GM10847 (cell line): ENCODE data around the gene S100A3.

Source experiments
- POLR2A ChIP-seq: IDR thresholded peaks from 2 replicates; pipeline ENCODE4 v1.6.1; 2011; ENCODE audit not compliant: insufficient read length; ENCODE audit errors: extremely low read depth

Gene S100A3

DNA sequence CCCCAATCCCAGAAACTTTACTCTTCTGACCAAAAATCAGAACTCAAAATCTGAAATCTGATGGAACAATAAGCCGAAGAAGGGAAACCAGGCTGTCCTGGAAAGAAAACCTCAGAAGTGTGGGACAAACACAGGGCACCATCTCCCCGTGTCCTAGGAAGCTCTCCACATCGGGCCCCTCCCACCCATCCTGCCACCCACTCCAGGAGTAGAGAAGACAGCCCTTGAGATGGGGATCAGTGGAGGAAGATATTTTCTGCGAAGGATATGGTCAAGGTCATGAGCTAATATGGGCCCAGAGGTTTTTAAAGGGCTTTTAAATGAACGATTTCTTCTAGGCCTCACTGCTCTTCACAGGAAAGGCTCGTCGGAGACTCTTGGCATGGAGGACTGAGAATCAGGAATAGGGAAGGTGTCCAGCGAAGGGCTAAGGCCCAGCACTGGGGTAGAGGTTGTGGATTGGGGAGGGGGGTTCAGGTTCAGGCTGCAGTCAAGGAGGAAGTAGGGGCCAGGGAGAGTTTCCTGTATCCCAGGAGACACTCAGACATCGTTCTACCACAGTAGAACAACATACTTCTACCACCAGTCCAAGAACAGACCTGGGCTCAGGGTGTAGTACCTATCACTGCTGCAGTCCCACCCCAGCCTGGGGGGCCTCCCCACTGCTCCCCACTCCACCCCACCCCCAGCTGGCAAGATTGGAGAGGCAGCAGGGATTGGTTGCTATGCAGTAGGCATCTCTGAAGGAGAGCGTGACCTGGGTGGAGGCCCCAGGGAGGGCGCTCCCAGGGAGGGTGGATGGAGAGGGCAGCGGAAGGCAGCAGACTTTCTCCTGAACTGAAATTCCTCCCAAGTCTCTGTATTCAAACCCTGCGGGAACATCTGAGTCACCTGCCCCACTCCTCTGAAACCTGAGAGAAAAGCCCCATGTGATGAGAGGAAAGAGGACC is 7.1 kb downstream of the S100A3 start:
- no peak for TF ChIP-seq POLR2A

DNA sequence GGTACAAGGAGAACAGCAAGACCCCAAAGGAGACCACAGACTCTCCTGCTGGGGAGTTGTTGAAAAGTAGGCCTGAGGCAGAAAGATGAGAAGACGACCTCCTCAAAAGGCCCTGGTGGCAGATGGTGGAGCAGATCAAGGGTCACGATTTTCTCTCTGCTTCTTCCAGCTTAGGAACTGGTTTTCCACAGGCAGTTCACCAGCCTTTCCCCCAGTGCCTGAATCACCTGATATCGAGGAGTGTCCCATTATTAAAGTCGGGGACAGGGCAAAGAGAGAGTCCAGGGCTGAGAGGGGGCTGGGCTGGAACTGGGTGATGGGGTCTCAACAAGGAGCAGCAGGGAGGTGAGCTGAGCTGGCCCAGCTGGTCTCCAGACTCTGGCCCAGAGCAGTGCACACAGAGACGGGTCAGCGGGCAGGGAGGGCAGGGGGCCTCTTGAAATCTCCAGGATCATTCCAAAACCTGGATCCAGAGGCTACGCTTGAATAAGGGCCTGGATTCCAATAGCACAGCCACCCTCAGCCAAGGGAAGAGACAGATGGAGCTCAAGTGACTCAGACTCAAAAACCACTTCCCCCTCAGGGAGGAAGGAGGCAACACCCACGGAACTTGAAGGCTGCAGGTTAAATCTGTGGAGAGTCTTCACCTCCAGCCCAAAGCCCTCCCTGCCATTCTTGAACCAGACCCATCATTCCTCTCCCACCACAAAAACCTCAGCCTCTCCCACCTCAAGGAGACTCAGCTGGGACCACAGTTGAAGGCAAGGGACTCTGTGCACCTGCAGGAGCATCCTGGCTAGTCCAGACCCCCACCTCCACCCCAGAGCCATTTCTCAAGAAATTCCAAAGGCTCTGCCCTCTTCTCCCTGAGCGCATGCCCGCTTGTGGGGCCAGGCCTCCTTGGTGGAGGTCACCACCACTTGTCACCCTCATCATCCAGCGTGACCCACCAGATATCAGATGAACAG is 8.4 kb downstream of the S100A3 start, which contains the start of gene S100A5:
Gene S100A5 (minus strand): TSS at position 541 of the 968 bp plus-strand sequence. CDS start 743 bp downstream, outside the sequence.
- TF ChIP-seq POLR2A, result no peak

GRCh38 chr1:153539395-153540093 is 9.5 kb downstream of the S100A3 start:
- no peak for TF ChIP-seq POLR2A

DNA sequence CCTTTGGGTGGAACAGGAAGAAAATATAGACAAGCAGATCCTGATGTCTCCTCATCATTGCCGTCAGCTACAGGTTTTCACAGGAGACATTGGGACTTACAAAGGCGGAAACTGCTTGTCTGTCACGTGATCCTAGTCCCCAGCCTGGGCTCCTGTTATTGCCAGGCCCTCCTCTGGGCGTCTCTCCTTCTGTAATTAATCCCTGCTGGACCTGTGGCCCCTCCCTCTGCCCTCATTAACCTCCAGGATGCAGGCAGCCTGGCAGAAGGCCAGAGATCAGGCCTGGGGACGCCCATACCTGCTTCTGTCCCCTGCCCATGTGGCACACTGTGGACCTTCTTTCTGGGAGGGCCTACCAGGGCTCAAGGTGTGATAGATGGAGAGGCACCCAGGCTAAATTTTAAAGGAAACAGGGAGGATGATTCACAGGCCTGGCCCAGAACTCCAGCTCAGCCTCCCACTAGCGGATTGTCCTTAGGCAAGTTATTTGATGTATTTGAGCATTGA is 10.7 kb downstream of the S100A3 start:
- TF ChIP-seq POLR2A, result no peak

- no peak for TF ChIP-seq POLR2A
Measured at GRCh38 chr1:153537376-153537730, 11.7 kb downstream of the S100A3 start.

DNA sequence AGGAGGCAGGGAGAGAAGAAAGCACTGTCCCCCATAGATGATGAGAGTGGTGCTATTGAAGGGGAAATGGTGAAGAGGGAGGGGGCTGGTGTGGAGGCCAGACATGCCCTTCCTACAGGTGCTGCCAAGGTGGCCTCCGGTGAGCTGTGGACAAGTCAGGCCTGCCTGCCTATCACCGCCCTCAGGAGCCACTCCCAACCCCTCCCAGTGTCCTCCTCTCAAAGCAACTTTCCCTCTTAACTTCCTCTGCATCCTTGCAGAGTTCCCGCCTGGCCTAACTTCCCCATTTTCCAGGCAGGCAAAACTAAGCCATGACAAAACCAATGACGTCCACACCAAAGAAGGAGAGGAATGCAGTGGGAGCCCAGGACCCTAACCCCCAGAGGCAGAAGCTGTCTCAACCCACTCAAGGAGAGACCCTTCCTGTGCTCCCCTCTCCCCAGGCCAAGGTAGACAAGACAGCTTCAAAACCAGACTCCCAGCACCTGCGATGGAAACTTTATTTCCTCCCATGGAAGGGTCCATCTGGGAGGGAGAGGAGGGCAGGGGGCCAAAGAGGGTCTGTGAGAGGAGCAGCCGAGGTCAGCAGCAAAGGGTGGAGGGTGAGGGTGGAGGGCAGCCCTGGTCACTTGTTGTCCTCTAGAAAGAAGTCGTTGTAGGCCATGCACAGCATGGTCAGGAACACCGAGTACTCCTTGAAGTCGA is 12.2 kb downstream of the S100A3 start:
- no peak for TF ChIP-seq POLR2A

DNA sequence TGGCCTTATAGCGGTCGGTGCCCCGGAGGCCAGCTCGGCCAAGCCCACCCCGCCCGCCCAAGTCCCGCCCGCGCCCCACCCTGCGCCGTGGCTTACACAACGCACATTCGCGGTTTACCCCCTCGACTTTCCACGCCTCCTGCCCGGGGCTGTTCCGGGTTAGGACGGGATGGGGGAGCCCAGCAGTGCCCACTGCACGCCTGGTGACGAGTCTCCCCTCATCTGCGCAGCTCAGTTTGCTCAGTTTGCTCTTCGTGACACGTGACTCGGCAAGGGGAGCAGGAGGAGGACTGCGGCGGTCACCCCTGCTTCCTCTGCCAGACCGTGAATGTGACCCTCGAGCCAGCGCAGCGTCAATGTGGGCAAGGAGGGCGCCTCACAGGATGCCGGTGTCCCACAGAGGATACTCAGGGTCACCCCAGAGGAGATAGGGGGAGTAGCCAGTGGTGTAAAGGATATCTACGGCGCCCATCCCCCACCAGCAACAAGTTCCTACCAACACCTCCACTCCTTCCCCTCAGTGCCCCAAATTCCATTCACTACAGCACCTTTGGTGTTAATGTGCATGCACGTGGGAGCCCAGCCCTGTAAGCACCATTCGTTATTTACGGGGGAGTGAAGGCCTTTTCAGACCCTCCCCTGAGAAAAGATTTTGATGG is 12.9 kb downstream of the S100A3 start:
- TF ChIP-seq POLR2A, result peak; percentile 15

DNA sequence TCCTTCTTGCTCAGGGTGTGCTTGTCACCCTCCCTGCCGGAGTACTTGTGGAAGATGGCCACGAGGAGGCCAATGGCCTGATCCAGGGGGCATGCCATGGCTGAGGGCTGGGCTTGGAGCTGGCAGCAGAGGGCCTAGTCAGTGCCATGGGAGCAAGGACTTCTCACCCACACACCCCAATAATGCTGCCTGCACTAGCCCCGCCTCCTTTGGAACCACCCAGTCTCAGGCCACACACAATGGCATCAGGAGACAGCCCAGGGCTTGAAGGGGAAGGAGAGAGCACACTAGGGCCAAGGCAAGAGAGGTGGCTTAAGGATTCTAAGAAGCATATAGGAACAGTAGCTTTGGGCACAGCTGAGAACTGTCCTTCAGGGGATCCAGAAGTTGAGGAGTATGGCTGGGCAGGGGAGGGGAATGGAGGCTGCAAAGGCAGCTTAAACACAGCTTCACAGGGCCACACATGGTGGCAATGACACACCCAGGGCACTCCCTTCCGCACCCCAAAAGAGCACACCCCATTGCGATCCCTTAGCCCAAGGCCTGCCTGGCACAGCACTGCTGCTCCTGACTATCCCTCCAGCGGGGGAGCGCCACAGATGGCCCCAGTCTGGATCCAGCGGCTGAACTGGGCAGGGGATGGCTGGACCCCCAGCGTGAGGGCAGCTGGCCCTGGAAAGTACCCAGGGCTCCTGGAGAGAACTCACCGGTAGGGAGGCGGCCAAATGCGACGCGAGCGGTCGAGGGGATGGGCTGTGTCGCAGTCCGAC is 13.6 kb downstream of the S100A3 start, which contains the start of gene S100A6:
Gene S100A6 (minus strand): TSS at position 750 of the 770 bp plus-strand sequence. CDS start 652 bp downstream, at position 98.
- no peak for TF ChIP-seq POLR2A

GRCh38 chr1:153534925-153535241 is 14.2 kb downstream of the S100A3 start:
- TF ChIP-seq POLR2A, result no peak

- no peak for TF ChIP-seq POLR2A
Measured at GRCh38 chr1:153534226-153534924, 14.7 kb downstream of the S100A3 start.

- no peak for TF ChIP-seq POLR2A
Measured at GRCh38 chr1:153533689-153534201, 15.3 kb downstream of the S100A3 start.
